Peyer's patch (tissue), 4 donors: Measurements from ENCODE around the gene MRAP.

Experiments
- CTCF ChIP-seq, 6 experiments: fragments of 450-650 bp in 4 of 6; fragments of 200-600 bp in 2 of 6; sonication (generic) in 1 of 6; IDR thresholded peaks; one replicate each; pipeline ENCODE4 v1.5.1; 2017 to 2019; ENCODE audit warnings: antibody characterized with exemption in 6 of 6, mild to moderate bottlenecking in 3 of 6, moderate library complexity in 1 of 6
- POLR2A ChIP-seq, 2 donors: fragments of 450-650 bp; IDR thresholded peaks; one replicate each; pipeline ENCODE4 v1.5.1; 2017; ENCODE audit warnings: antibody characterized with exemption in 2 of 2, mild to moderate bottlenecking in 2 of 2, moderate library complexity in 2 of 2

GRCh38 chr21:32261929-32262328 is 36.7 kb upstream of the MRAP start:
- no peak for TF ChIP-seq POLR2A (IDR thresholded peaks at IDR 0.05)
- TF ChIP-seq CTCF (IDR thresholded peaks at IDR 0.05) = no peak
